G401 (cell line): ENCODE measurements around the gene CYP1B1. TPM values are rescaled to one million over a fixed set of nuclear protein-coding genes. Genes with fewer than 3 reads are reported as not detected.
"Not testable (repeated sequence)": the region's sequence is repeated elsewhere in the genome, so short reads cannot be mapped to it uniquely, and the experiment has no call there.

Experiments used
- DNase-seq: peaks from one replicate; pipeline ENCODE4 v3.0.0-alpha.2; 2015; ENCODE audit warnings: low spot score
- in situ Hi-C: cut with HindIII; loops from 2 replicates; pipeline ENCODE4 v1.10.0; 2016; ENCODE audit warnings: low sequenced_read_pairs, mixed read lengths
- total RNA-seq: library from RNA; depleted of rRNA; stranded (reverse); fragments of >200 nt; shearing (Covaris generic); gene quantifications from 2 replicates; pipeline ENCODE4 v1.2.3, GENCODE V29; 2014; rRNA removed

CYP1B1 gene
- not detected in 2 replicates for total RNA-seq

GRCh38 chr2:38075507-38076151 is at the start of gene CYP1B1:
Gene CYP1B1 (minus strand): TSS chr2:38076151. CDS start chr2:38075388, 763 bp downstream.
- in situ Hi-C loops, result no loop called here
- DNase-seq, result no peak

- DNase-seq, result no peak
- in situ Hi-C loops, result no loop called here
Measured at GRCh38 chr2:38125007-38125406, 49.1 kb upstream of the CYP1B1 start.

GRCh38 chr2:38123911-38124310 is 48.0 kb upstream of the CYP1B1 start:
- DNase-seq, result no peak
- in situ Hi-C loops, result no loop called here

- in situ Hi-C loops, result no loop called here
Measured at GRCh38 chr2:38122344-38122743, 46.4 kb upstream of the CYP1B1 start.

GRCh38 chr2:38121481-38121880 is 45.5 kb upstream of the CYP1B1 start:
- no peak for DNase-seq

More at GRCh38 chr2:38122344-38122743, 46.4 kb upstream of the CYP1B1 start:
- peak; percentile 2 for DNase-seq

GRCh38 chr2:38120829-38121228 is 44.9 kb upstream of the CYP1B1 start:
- in situ Hi-C loops, result no loop called here
- DNase-seq, result no peak

More at GRCh38 chr2:38121481-38121880, 45.5 kb upstream of the CYP1B1 start:
- in situ Hi-C loops, result no loop called here

GRCh38 chr2:38120264-38120592 is 44.3 kb upstream of the CYP1B1 start:
- in situ Hi-C loops, result no loop called here
- DNase-seq, result no peak

- DNase-seq, result no peak
- in situ Hi-C loops, result no loop called here
Measured at GRCh38 chr2:38116762-38117161, 40.8 kb upstream of the CYP1B1 start.

- DNase-seq, result peak; percentile 35
- in situ Hi-C loops, result no loop called here
Measured at GRCh38 chr2:38115216-38116032, 39.5 kb upstream of the CYP1B1 start.

GRCh38 chr2:38113981-38114708 is 38.2 kb upstream of the CYP1B1 start:
- no peak for DNase-seq
- in situ Hi-C loops, result no loop called here

- in situ Hi-C loops, result no loop called here
- no peak for DNase-seq
Measured at GRCh38 chr2:38113051-38113450, 37.1 kb upstream of the CYP1B1 start.

GRCh38 chr2:38111350-38111749 is 35.4 kb upstream of the CYP1B1 start:
- DNase-seq, in situ Hi-C loops: not testable (repeated sequence)

- in situ Hi-C loops, result no loop called here
- DNase-seq, result no peak
Measured at GRCh38 chr2:38109732-38110181, 33.8 kb upstream of the CYP1B1 start.

GRCh38 chr2:38108907-38109731 is 33.2 kb upstream of the CYP1B1 start:
- in situ Hi-C loops, result no loop called here
- DNase-seq, result no peak

- no peak for DNase-seq
- in situ Hi-C loops, result no loop called here
Measured at GRCh38 chr2:38107738-38108410, 31.9 kb upstream of the CYP1B1 start.

GRCh38 chr2:38106405-38107094 is 30.6 kb upstream of the CYP1B1 start:
- DNase-seq, result no peak

GRCh38 chr2:38105922-38106321 is 30.0 kb upstream of the CYP1B1 start:
- in situ Hi-C loops, result no loop called here
- DNase-seq, result no peak

More at GRCh38 chr2:38106405-38107094, 30.6 kb upstream of the CYP1B1 start:
- in situ Hi-C loops, result no loop called here

GRCh38 chr2:38104598-38104997 is 28.6 kb upstream of the CYP1B1 start:
- in situ Hi-C loops, result no loop called here
- DNase-seq, result no peak
